Epithelial cell of proximal tubule (primary cell): Measurements from ENCODE around the gene CDC23. TPM values are rescaled to one million over a fixed set of nuclear protein-coding genes. Genes with fewer than 3 reads are reported as not detected.

ENCODE experiments used
- DNase-seq: peaks from one replicate; pipeline ENCODE4 v3.0.0-alpha.2; 2011; ENCODE audit warnings: low read depth
- H3K4me3 ChIP-seq: 2 replicates; pipeline ENCODE4 v1.5.1; 2011; ENCODE audit warnings: low read depth, mild to moderate bottlenecking, low read length
- total RNA-seq: library from RNA; depleted of rRNA; stranded (reverse); fragments of >200 nt; gene quantifications from 2 replicates; pipeline ENCODE4 v1.2.3, GENCODE V29; 2015
- TF ChIP-seq, protein P1 (sequence below): conservative IDR thresholded peaks from 2 replicates; pipeline ENCODE4 v1.5.1; 2012; ENCODE audit warnings: low read depth, mild to moderate bottlenecking, low read length

The CDC23 gene
- total RNA-seq, 1 donor from 2014 or later = 29.3 TPM

DNA sequence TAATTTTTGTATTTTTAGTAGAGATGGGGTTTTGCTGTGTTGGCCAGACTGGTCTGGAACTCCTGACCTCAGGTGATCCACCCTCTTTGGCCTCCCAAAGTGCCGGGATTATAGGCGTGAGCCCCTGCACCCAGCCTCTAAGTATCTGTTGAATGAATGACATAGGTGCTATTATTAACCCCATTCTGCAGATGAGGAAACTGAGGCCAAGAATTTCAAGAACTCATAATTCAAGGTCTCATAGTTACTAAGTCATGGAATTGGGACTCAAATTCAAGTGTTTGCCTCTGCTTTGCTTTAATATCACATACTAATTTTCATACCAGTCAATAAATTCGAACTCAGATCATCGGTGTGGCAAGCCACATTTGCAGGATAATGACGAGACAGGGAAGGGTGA lies 32.3 kb downstream of the CDC23 start:
- H3K4me3 ChIP-seq = no peak overlapping the region
- no peak for DNase-seq
- TF ChIP-seq, protein P1, sequence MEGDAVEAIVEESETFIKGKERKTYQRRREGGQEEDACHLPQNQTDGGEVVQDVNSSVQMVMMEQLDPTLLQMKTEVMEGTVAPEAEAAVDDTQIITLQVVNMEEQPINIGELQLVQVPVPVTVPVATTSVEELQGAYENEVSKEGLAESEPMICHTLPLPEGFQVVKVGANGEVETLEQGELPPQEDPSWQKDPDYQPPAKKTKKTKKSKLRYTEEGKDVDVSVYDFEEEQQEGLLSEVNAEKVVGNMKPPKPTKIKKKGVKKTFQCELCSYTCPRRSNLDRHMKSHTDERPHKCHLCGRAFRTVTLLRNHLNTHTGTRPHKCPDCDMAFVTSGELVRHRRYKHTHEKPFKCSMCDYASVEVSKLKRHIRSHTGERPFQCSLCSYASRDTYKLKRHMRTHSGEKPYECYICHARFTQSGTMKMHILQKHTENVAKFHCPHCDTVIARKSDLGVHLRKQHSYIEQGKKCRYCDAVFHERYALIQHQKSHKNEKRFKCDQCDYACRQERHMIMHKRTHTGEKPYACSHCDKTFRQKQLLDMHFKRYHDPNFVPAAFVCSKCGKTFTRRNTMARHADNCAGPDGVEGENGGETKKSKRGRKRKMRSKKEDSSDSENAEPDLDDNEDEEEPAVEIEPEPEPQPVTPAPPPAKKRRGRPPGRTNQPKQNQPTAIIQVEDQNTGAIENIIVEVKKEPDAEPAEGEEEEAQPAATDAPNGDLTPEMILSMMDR = no peak

DNA sequence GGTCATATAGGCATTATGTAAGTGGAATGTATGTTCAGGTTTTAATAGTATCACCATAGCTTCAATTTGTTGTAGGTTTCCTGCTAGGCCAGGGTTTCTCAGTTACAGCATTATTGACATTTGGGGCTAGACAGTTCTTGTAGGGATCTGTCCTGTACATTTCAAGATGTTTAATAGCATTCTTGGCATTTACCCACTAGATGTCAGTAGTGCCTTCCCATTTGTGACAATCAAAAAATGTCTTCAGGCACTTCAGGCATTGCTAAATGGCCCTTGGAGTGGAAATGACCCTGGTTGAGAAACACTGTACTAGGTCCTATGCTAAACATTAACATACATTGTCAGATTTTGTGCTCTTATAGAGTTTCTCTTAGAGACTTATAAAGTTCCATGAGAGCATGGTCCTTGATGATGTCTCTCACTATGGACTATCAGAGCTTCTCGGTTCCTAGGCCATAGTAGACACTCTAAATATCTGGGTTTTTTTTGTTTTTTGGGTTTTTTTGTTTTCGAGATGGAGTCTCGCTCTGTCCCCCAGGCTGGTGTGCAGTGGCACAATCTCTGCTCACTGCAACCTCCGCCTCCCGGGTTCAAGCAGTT lies 32.8 kb downstream of the CDC23 start:
- TF ChIP-seq, protein P1 = peak; percentile 70
- DNase-seq = peak; percentile 36
- peak overlapping the region; percentile 87 for H3K4me3 ChIP-seq

DNA sequence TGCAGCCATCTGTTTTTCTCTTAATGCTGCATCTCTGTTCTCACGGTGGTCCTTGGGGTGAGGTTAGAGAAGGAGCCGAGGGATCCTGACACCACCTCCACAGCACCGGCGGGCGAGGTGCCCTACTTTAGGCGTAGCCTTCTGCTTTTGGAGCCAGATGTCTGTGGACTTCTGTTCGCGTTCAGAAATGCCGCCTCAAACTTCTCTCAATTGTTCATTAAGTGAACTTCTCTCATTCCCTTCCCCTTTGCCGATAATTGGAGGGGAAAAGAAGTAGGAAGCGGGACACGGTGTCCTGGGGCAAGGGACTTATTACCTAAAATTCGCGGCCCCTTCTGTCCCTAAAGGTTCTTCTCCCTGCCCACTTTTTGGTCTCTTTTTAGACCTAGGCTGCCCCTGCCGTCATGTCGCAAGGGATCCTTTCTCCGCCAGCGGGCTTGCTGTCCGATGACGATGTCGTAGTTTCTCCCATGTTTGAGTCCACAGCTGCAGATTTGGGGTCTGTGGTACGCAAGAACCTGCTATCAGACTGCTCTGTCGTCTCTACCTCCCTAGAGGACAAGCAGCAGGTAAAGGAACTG lies 33.8 kb downstream of the CDC23 start:
- H3K4me3 ChIP-seq = peak overlapping the region; percentile 87
- TF ChIP-seq, protein P1 = no peak
- no peak for DNase-seq

DNA sequence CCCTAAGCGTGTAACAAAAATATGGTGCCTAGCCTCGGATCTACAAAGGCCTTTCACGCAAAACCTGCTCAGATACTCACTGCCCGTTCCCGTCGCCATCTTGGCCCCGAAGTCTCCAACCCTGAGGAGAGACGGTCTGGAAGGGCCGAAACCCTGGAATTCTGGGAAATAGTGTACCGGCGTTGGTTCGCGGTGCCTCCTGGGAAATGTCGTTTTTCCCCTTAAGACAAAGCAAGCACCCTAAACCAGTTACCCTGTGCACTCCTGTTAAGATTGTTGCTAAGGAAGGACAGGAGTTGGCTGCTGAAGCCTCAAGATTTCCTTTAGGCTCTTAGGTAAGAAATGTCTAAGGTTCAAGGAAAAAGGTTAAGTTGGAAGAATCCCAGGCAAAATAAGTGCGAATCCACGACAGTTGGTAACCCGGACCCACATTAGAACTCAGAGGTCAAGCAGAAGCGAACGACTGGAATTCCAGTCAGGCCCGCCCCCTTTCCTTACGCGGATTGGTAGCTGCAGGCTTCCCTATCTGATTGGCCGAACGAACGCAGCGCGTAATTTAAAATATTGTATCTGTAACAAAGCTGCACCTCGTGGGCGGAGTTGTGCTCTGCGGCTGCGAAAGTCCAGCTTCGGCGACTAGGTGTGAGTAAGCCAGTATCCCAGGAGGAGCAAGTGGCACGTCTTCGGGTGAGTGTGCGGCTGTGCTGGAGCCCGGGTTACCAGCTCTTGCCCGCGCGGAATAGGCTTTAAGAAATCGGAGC lies 34.4 kb downstream of the CDC23 start, which contains the start of the genes BRD8 and KIF20A:
TSS of gene BRD8 (minus strand) at position 115 of the 761 bp plus-strand sequence. CDS start at position 99, 16 bp downstream.
TSS of gene KIF20A (plus strand) at position 597 of the 761 bp plus-strand sequence. CDS start 569 bp downstream, outside the sequence.
- DNase-seq = peak; percentile 89
- peak within 1 kb of the TSS; percentile 87 for H3K4me3 ChIP-seq
- TF ChIP-seq, protein P1 = no peak

DNA sequence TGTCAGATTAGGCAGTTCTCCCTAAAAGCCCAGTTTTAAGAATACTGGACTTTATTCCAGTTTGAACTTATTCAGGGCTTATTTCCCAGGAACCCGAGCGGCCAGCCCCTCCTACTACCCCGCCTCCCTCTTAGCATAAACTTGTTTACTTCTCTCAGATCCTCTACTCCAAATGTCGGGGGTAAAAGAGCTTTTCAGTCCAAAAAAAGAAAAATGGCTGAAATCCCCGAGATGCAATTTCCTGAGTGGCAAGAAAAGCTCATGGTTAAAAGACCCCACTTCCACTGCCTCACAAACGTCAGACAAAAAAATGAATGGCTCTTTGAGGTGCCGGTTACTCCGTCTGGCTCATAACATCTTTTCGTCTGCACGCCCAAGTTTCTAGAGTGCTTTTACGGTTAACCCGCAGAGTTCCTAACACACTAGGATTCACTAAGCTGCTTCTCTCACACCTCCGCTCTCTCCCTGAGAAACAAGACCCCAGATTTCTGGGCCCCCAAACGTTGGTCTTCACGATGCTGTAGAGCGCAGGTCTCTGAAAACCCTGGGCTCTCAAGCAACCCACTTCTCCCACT lies 35.1 kb downstream of the CDC23 start:
- peak overlapping the region; percentile 87 for H3K4me3 ChIP-seq
- DNase-seq = no peak
- TF ChIP-seq, protein P1 = no peak

DNA sequence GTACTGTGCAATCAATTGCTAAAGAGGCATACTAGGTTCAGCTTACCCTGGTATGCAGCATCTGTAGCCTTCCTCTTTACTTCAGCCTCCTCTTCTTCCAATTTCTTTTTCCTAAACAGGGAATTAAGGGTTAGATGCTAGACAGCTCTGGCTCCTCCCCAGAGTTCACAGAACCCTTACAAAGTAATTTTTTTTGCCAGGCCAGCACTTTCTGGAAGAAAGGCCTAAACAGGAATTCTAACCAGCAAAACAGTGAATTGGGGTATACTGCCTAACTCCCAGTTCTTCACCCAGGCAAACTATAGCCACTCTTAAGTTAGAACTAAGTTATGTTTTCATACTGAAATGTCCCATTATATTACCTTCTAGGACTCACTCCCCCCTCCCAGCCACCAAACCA lies 42.8 kb downstream of the CDC23 start:
- DNase-seq = no peak
- H3K4me3 ChIP-seq = no peak overlapping the region
- TF ChIP-seq, protein P1 = no peak
